ENCODE data around the gene MYRIP.

The MYRIP gene

GRCh38 chr3:40104441-40104840 is 295.0 kb downstream of the MYRIP start:
- Histone ChIP-seq H3K27ac (ENCODE audit: low read depth, low read length) (no peak overlapping the region), H3K4me3 (ENCODE audit: insufficient read depth, low read length, poor library complexity, severe bottlenecking) (no peak overlapping the region), H3K9ac (ENCODE audit: low read length) (no peak overlapping the region), H3K4me2 (ENCODE audit: low read depth, low read length, poor library complexity, severe bottlenecking) (no peak overlapping the region), H3K27me3 (ENCODE audit: low read length) (no peaks in the 10 kb centered on the region), H3K9me2 (replicated peaks; ENCODE audit: insufficient read depth, low read length) (no peaks in the 10 kb centered on the region), H3K36me3 (ENCODE audit: low read length) (no peaks in the 10 kb centered on the region), H4K20me1 (ENCODE audit: low read depth, low read length) (no peaks in the 10 kb centered on the region), H3K9me3 (ENCODE audit: insufficient read depth, low read length) (no peaks in the 10 kb centered on the region), H3F3A (ENCODE audit: insufficient read depth) (no peaks in the 10 kb centered on the region), H2AFZ (ENCODE audit: low read depth, low read length, severe bottlenecking) (no peak overlapping the region), H3K79me2 (ENCODE audit: insufficient read depth, low read length) (no peaks in the 10 kb centered on the region)
- TF ChIP-seq EZH2phosphoT487 (conservative IDR thresholded peaks at IDR 0.05; ENCODE audit: low read length) (no peak), CTCF (IDR thresholded peaks at IDR 0.05; ENCODE audit: insufficient read depth, low read length, poor library complexity, severe bottlenecking) (no peak)

- no peak overlapping the region for H2AFZ ChIP-seq (ENCODE audit: low read depth, low read length, severe bottlenecking)
- H3K27me3 ChIP-seq (ENCODE audit: low read length), result no peaks in the 10 kb centered on the region
- H3K27ac ChIP-seq (ENCODE audit: low read depth, low read length), result no peak overlapping the region
- H3K9me2 ChIP-seq (replicated peaks; ENCODE audit: insufficient read depth, low read length), result no peaks in the 10 kb centered on the region
- TF ChIP-seq EZH2phosphoT487 (conservative IDR thresholded peaks at IDR 0.05; ENCODE audit: low read length) (no peak), CTCF (IDR thresholded peaks at IDR 0.05; ENCODE audit: insufficient read depth, low read length, poor library complexity, severe bottlenecking) (no peak)
- H3F3A ChIP-seq (ENCODE audit: insufficient read depth), result no peaks in the 10 kb centered on the region
- H3K9ac ChIP-seq (ENCODE audit: low read length), result no peak overlapping the region
- no peaks in the 10 kb centered on the region for H3K9me3 ChIP-seq (ENCODE audit: insufficient read depth, low read length)
- H4K20me1 ChIP-seq (ENCODE audit: low read depth, low read length), result no peaks in the 10 kb centered on the region
- H3K4me3 ChIP-seq (ENCODE audit: insufficient read depth, low read length, poor library complexity, severe bottlenecking), result no peak overlapping the region
- H3K79me2 ChIP-seq (ENCODE audit: insufficient read depth, low read length), result no peaks in the 10 kb centered on the region
- no peak overlapping the region for H3K4me2 ChIP-seq (ENCODE audit: low read depth, low read length, poor library complexity, severe bottlenecking)
- H3K36me3 ChIP-seq (ENCODE audit: low read length), result no peaks in the 10 kb centered on the region
These were observed 299.2 kb downstream of the MYRIP start for GRCh38 chr3:40108643-40109042.

GRCh38 chr3:40109641-40110490 is 300.5 kb downstream of the MYRIP start:
- Histone ChIP-seq H3K79me2 (ENCODE audit: insufficient read depth, low read length) (no peaks in the 10 kb centered on the region), H3K27ac (ENCODE audit: low read depth, low read length) (no peak overlapping the region), H3K9me2 (replicated peaks; ENCODE audit: insufficient read depth, low read length) (no peaks in the 10 kb centered on the region), H3K4me3 (ENCODE audit: insufficient read depth, low read length, poor library complexity, severe bottlenecking) (no peak overlapping the region), H3K9me3 (ENCODE audit: insufficient read depth, low read length) (no peaks in the 10 kb centered on the region), H3K36me3 (ENCODE audit: low read length) (no peaks in the 10 kb centered on the region), H3K4me2 (ENCODE audit: low read depth, low read length, poor library complexity, severe bottlenecking) (no peak overlapping the region), H4K20me1 (ENCODE audit: low read depth, low read length) (no peaks in the 10 kb centered on the region), H3F3A (ENCODE audit: insufficient read depth) (no peaks in the 10 kb centered on the region), H3K27me3 (ENCODE audit: low read length) (no peaks in the 10 kb centered on the region), H3K9ac (ENCODE audit: low read length) (no peak overlapping the region), H2AFZ (ENCODE audit: low read depth, low read length, severe bottlenecking) (no peak overlapping the region)
- TF ChIP-seq EZH2phosphoT487 (conservative IDR thresholded peaks at IDR 0.05; ENCODE audit: low read length) (no peak), CTCF (IDR thresholded peaks at IDR 0.05; ENCODE audit: insufficient read depth, low read length, poor library complexity, severe bottlenecking) (no peak)

Data from SU-DHL-6 (cell line).